ENCODE results near the gene SPC24.
"Not testable (repeated sequence)": the region's sequence is repeated elsewhere in the genome, so short reads cannot be mapped to it uniquely, and the experiment has no call there.

SPC24 gene

DNA sequence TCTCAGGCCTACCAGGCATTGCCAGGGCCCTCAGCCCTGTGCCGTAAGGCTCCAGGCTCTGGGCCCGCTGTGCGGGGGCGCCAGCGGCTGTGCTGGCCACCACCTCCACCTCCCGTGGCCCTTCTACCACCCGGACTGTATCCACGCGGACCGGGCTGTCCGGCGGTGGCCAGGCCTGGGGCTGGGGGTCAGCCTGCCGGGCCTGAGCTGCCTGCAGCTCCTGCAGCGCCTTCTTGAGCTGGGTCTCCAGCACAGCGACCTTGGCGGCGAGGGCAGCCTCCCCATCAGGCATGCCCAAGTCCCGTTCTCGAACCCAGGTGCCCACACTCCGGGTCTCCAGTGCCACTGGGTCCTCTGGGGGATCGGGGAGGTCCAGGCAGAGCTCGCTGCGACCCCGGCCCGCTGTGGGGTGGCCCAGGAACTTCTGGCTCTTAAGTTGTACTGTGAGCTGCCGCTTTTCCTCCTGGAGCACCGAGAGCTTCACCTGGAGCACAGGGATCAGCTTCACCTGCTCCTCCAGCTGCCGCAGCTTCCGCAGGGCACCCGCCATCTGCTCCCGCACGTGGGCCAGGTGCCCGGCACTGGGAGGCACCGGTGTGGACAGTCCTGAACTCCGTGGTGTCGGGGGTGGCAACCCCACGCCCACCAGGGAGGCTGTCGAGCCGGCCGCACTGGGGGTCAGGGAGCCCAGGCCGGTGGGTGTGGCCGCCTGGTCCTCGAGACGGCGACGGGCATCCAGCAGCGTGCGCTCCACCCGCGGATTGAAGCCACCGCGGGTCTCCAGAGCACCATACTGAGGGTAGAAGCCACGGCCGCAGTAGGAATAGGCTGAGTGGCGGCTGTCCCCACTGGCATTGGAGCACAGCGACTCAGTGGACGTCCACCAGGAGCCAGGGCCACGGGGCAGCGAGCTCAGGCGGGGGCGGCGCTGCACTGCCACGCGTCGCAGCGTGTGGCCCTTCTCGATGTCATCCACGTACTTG, 37.7 kb upstream of the SPC24 start:
- no peak for DNase-seq

- no peak for DNase-seq
Observed at GRCh38 chr19:11191934-11192333, 36.4 kb upstream of the SPC24 start.

DNA sequence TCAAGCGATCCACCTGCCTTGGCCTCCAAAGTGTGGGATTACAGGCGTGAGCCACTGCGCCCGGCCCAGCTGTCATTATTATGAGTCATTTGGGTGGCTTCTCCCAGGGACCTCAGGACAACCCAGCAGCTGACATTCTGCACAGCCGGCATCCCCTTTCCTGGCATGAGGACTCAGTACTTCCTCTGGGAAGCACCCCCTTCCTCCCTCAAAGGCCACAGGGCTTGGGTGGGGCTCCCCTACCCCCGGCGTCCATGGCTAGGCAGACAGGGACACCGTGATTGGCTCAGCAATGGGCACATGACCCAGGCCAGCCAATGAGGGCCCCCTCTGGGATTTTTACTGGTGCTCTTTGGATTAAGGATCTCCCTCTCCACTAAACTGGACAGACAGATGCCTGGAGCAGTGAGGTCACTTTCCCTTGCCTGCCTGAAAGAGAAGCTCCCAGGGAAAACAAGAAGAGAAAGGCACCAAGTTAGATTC, 35.7 kb upstream of the SPC24 start:
- DNase-seq, result no peak

DNA sequence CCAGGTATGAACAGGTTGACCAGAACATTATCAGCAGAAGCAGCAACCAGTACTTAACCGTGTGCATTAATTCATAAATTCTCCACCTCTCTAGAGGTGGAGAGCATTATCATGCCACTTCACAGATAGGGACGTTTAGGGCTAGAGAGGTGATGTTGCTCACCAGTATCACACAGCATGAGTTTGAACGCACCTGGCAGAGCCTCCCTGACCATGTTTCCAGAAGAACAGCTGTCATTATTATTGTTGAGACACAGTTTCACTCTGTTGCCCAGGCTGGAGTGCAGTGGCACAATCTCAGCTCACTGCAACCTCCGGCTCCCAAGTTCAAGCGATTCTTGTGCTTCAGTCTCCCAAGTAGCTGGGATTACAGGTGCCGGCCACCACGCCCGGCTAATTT, 34.9 kb upstream of the SPC24 start:
- no peak for DNase-seq

DNA sequence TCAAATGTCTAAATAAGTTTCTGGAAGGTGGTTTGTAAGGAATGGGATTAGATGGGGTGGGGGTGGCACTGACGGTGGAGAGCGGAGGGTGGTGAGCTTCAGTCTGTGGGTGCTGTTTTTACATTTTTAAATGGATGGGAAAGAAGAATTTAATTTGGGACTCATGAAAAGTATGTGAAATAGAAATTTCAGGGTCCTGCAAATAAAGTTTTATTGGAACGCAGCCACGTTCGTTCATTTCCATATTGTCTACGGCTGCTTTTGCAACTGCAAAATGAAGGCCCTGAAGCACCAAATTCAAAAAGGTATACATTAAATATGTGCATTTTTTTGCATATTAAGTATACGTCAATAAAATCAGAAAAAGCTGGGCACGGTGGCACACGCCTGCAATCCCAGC, 31.9 kb upstream of the SPC24 start:
- no peak for DNase-seq

DNA sequence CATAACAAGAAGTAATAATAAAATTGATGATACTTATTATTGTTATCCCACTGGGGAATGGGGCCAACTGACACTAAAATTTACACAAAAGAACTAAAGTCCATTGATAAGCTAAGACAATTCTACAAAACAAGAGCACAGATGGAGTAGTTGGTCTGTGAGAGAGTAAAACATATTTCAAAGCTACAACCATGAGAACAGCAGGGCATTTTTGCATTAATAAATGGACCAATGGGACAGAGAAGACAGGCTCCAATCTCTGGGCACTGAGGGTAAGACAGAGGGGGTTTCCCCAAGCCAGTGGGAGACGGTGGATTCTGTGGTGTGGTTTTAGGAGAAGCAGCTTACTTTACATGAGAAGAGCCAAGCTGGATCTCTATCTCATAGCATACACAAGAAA, 27.4 kb upstream of the SPC24 start:
- DNase-seq, result no peak

DNA sequence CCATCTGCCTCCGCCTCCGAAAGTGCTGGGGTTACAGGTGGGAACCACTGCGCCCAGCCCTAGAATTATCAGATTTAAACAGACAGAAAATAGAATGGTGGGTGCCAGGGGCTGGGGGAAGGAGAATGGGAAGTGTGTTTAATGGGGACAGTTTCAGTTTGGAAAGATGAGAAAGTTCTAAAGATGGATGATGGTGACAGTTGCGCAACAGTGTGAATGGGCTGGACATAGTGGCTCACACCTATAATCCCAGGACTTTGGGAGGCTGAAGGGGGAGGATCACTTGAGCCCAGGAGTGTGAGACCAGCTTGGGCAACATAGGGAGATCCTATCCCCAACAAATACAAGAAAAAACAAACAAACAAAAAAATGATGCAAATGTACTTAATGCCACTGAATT, 25.9 kb upstream of the SPC24 start:
- DNase-seq, result no peak

GRCh38 chr19:11180975-11181374, 25.4 kb upstream of the SPC24 start:
- not testable (repeated sequence) for DNase-seq

- no peak for DNase-seq
Observed at GRCh38 chr19:11180346-11180745, 24.8 kb upstream of the SPC24 start.

DNA sequence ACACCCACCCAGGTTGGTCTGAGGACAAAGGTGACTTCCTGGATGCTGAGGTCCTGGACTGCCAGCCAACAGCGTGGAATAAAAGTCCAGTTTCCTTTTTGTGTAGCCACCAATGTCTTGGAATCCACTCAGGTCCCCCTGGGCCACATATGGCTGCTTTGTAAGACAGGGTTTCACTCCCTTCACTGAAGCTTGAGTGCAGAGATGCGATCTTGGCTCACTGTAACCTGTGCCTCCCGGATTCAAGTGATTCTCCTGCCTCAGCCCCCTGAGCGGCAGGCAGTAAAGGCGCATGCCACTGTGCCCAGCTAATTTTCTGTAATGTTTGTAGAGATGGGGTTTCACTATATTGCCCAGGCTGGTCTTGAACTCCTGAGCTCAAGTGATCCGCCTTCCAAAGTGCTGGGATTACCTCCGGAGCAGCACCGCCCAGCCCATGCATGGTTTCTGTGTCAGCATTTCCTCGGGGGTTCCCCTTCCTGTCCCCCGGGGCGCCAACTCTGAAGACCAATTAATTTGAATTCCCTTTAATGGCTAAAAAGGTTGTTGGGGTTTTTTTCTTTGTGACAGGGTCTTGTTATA, 24.2 kb upstream of the SPC24 start:
- DNase-seq, result no peak

- not testable (repeated sequence) for DNase-seq
Observed at GRCh38 chr19:11179145-11179465, 23.5 kb upstream of the SPC24 start.

DNA sequence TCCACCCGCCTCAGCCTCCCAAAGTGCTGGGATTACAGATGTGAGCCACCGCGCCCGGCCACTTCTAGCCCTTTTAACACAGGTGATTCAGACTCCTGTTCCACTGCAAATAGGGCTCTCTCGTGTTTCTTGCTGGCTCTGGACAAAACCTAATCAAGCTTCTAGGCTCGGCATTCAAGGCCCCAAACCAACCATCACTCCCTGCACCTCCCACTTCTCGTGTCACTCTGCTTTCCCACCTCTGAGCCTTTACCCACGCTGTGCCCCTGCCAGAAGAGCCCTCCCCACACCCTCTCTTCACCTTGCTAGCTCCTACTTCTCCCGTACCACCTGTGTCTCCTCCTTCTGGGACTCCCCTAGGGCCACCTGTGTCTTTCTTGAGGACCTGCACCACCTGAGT, 22.0 kb upstream of the SPC24 start:
- no peak for DNase-seq

GRCh38 chr19:11176466-11177193, 21.0 kb upstream of the SPC24 start:
- no peak for DNase-seq

DNA sequence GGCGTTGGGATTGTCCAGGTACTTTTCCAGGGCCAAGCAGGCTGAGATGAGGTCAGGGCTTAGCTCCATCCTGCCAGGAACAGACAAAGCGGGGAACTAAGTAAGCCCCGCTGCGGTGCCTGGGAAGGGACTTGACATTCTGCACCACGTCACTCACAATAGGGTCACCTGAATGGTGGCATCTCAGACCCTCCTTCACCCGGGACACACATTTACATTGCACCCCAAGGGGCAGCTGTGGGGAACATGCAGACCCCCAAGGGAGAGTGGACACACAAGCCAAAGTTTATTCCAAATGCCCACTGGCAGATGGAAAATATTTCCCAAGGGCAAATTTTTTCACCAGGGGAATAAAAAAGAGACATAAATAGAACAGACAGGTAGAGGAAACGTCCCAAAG, 20.3 kb upstream of the SPC24 start:
- no peak for DNase-seq

DNA sequence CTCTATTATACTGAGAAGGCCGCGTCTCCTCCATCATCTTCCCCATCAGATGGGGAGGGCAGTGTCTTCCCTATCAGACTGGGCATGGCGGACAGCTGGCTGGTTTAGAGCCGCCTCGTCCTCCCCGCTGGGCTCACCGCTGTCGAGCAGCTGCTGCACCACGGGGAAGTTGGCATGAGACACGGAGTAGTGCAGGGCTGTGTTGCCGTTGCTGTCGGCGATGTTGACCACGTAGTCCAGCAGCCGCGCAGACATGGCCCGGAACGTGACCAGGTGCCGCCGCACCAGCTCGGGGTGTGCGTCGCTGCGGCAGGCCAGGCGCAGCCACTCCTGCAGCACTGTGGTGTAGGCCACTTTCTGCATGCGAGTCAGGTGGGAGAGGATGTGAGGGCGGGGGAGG, 18.8 kb upstream of the SPC24 start:
- DNase-seq, result no peak

GRCh38 chr19:11173516-11174155, 18.1 kb upstream of the SPC24 start:
- DNase-seq, result no peak

GRCh38 chr19:11172576-11172975, 17.0 kb upstream of the SPC24 start:
- no peak for DNase-seq

GRCh38 chr19:11171144-11171543, 15.6 kb upstream of the SPC24 start:
- no peak for DNase-seq

DNA sequence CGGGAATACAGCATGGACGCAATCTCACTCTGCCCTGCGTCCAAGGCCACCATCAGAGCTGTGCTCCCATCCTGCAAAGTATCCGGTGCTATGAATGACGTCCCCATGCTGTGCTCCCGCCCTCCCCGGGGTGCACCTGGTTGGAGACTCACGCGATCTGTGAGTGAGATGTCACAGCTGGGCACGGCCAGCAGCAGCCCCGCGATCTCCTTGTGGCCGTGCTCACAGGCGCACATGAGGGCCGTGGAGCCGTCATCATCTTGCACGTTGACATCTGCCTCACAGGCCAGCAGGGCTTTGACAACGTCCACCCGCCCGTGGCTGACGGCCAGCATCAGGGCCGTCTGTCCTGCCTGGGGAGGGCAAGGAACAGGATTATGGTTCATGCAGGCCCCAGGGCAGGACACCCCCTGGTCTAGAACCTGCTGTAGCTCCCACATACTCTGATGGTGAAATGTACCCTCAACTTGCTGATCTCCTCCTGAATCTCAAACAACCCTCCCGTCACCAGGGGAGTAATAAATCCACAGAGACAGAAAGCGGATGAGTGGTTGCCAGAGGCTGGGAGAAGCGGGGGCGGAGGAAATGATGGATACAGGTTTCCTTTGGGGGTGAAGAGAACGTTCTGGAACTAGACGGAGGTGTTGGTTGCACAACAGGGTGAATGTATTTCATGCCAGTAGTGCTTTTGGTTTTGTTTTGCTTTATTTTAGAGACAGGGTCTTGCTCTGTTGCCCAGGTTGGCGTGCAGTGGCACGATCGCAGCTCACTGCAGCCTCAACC, 14.5 kb upstream of the SPC24 start:
- no peak for DNase-seq

DNA sequence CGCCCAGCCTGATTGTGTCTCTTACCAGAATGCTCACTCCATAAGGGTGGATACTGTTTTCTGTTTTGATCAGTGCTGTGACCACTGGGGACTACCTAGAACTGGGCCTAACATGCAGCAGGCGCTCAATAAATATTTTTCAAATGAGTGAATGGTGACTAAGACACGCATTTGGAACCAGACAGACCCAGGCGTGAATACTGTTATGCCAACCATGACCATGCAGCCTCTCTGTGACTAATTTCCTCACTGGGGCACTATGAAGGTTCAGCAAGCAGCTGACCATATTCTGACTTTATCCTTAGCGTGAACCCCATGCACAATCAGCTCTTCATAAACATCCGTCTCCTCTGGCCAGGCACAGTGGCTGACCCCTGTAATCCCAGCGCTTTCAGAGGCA, 13.0 kb upstream of the SPC24 start:
- DNase-seq, result no peak

GRCh38 chr19:11166281-11167142, 10.9 kb upstream of the SPC24 start:
- no peak for DNase-seq
